Measurements from ENCODE around the gene LRRFIP1.
A peak's percentile ranks its signal among the peaks of the same experiment; 100 is the strongest.
"Not testable (repeated sequence)": the region's sequence is repeated elsewhere in the genome, so short reads cannot be mapped to it uniquely, and the experiment has no call there.

LRRFIP1 gene

GRCh38 chr2:237597196-237598145 is 29.9 kb upstream of the LRRFIP1 start:
- no peak for DNase-seq

DNA sequence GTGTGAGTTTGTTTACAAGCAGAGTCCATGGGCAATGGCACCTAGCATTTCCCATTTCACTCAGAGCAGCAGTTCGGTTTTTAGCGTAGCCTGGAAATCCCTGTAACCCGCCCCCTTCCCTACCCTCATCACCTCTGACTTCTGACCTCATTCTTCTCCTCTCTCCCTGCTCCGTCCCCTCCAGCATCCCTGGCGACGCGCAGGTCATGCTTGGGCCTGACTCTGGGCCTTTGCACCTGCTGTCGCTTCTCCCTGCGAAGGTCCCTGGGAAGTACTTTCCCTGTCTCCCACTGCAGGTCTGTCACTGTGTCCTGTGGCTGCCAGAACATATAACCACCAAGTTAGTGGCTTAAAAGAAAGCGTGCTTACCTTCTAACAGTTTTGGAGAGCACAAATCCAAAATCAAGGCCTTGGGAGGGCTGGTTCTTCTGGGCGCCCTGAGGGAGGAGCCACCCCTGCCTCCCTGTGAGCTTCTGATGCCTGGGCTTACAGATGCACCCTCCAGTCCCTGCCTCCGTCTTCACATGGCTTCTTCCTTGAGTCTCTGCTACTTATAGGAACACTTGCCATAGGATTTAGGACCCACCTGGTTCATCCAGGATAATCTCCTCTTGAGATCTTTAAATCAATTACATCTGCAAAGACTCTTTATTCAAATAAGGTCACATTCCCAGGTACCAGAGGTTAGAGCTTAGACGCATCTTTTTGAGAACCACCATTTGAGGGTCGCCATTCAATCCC is 28.7 kb upstream of the LRRFIP1 start:
- no peak for DNase-seq

- DNase-seq, result no peak
Observed at GRCh38 chr2:237599465-237600110, 27.8 kb upstream of the LRRFIP1 start.

- no peak for DNase-seq
Observed at GRCh38 chr2:237600205-237600846, 27.1 kb upstream of the LRRFIP1 start.

GRCh38 chr2:237601453-237602116 is 25.8 kb upstream of the LRRFIP1 start:
- DNase-seq, result no peak

GRCh38 chr2:237602409-237602808 is 25.0 kb upstream of the LRRFIP1 start:
- DNase-seq, result no peak

GRCh38 chr2:237603049-237603717 is 24.2 kb upstream of the LRRFIP1 start:
- DNase-seq, result no peak

DNA sequence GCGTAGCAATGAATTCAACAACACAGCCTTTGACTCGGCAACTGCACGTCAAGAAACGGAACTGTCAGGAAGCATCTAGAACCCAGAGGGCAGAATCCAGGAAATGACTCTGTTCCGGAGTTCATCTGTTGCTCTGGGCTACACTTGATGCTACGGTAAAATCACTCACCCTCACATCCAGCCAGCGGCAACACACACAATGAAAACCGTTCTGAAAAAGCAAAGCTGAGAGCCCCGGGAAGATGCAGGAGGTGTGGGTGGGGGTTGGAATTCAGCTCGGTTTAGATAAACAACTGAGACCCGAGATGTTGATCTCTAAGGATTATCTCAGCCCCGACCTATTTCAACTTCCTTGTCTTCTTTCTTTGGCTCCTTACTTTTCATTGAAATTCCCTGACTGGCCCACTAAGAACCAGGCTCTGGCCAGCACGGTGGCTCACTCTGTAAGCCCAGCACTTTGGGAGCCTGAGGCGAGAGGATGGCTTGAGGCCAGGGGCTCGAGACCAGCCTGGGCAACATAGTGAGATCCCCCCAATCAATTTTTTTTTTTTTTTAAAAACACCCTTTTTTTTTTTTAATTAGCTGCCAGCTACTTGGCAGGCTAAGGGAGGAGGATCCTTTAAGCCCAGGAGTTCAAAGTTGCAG is 23.5 kb upstream of the LRRFIP1 start:
- DNase-seq, result peak; percentile 35

DNA sequence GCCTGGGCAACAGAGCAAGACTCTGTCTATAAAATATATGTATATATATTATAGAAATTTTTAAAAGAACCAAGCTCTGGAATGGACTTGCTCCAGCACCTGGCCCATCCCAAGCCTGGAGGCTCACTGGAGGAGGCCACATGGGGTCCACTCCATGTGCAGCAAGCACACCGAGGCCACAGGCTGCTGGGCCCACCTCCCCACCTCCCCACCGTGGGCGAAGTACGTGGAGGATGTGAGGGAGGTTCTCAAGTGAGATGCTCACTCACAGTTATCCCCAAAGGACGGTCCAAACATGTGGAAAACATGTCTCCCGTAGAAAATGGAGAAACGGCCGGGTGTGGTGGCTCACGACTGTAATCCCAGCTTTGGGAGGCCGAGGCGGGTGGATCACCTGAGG is 23.0 kb upstream of the LRRFIP1 start:
- DNase-seq, result no peak

- DNase-seq, result no peak
Observed at GRCh38 chr2:237604960-237605359, 22.4 kb upstream of the LRRFIP1 start.

GRCh38 chr2:237606522-237606921 is 20.9 kb upstream of the LRRFIP1 start:
- DNase-seq, result not testable (repeated sequence)

GRCh38 chr2:237612527-237613357 is 14.6 kb upstream of the LRRFIP1 start:
- no peak for DNase-seq

DNA sequence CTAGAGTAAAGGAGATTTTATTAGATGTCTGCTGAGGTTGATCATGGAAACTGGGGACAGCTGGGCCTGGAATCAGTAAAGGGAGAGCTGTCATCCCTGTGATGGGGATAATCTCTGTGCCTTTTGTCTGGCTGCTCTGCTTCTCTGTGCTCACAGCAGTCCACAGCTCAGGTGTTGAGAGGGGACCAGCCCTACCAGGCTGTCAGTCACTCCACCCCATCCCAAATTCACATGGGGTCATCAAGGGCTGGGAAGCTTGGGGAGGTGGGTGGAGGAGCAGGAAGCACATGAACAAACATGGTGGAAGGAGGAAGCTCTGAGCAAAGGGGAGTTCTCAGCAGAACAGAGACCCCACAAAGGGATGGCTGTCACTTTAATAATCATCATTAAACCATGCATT is 13.7 kb upstream of the LRRFIP1 start:
- no peak for DNase-seq

GRCh38 chr2:237614151-237614720 is 13.2 kb upstream of the LRRFIP1 start:
- no peak for DNase-seq

DNA sequence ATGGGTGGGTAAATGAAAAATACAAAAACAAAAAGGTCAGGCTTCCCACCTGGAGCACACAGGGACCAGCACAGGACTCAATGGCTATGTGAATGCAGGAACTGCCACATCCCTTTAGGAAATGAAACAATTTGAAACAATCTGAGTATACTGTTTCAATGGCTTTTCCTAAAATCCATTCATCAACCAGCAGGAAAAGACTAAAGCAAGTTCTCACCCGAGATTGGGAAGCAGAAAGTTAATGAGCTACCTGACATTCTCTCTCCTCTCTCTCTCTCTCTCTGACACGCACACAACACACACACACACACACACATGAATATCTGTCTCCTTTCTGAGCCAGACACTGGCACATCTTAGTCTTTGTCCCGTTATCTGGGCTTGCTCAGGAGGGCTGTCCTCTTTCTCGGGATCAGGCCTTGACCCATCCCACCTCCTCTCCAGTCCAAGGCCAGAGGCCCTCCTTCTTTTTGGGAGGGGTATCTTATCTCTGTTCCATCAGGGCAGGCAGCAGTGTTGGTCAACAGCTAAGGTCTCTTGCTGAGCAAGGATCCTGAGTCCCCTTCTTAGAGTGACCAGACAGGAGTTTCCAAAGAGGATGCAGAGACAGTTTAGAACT is 11.6 kb upstream of the LRRFIP1 start:
- no peak for DNase-seq

DNA sequence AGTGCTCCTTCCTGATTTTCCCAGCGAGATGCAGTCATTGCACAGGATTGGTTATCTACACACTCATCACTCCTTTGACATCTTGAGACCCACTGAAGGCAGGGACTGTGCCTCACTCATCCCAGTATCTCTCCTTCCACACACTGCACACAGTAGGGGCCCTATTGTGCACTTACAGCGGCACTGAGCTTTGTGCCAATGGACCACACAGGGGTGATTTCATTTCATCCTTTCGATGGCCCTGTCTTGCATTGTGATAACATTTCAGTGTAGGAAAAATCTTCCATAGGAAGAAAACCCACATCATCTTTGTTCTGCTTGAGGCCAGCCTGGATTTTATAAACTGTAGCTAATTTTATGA is 11.0 kb upstream of the LRRFIP1 start:
- DNase-seq, result no peak

- DNase-seq, result no peak
Observed at GRCh38 chr2:237616734-237617586, 10.4 kb upstream of the LRRFIP1 start.

DNA sequence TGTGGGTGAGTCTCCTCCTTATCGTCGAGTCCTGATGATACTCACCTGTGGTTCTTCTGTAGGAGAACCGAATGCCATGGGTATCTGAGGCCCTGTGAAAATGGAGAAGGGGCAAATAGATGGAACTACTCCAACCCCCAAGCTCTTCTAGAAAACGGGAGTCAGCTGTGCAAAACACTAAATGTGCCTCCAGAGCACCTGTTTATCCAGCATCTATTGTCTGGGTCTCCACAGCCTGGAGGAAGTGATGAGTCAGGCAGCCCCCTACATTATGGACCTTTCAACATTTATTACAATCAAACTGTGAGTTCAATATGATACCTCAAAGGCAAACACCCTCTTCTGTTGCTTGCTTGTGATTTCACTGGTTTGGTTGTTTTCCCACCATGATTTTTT is 9.8 kb upstream of the LRRFIP1 start:
- DNase-seq, result no peak

GRCh38 chr2:237618449-237618848 is 8.9 kb upstream of the LRRFIP1 start:
- no peak for DNase-seq
